Fibroblast of pulmonary artery (primary cell): ENCODE results near the gene ATXN7L3.
A peak's percentile ranks its signal among the peaks of the same experiment; 100 is the strongest.

ENCODE experiments used
- DNase-seq: peaks from one replicate; pipeline ENCODE4 v3.0.0-alpha.2; 2010; ENCODE audit warnings: low read depth
- H3K4me3 ChIP-seq: replicated peaks from 2 replicates; pipeline ENCODE4 v1.5.1; 2011; ENCODE audit warnings: low read depth, mild to moderate bottlenecking, control low read depth, low read length, moderate library complexity
- TF ChIP-seq, protein P1 (sequence below): IDR thresholded peaks from 2 replicates; pipeline ENCODE4 v1.5.1; 2011; ENCODE audit warnings: mild to moderate bottlenecking, control low read depth, low read length, inconsistent platforms; ENCODE audit errors: missing control alignments

The ATXN7L3 gene

DNA sequence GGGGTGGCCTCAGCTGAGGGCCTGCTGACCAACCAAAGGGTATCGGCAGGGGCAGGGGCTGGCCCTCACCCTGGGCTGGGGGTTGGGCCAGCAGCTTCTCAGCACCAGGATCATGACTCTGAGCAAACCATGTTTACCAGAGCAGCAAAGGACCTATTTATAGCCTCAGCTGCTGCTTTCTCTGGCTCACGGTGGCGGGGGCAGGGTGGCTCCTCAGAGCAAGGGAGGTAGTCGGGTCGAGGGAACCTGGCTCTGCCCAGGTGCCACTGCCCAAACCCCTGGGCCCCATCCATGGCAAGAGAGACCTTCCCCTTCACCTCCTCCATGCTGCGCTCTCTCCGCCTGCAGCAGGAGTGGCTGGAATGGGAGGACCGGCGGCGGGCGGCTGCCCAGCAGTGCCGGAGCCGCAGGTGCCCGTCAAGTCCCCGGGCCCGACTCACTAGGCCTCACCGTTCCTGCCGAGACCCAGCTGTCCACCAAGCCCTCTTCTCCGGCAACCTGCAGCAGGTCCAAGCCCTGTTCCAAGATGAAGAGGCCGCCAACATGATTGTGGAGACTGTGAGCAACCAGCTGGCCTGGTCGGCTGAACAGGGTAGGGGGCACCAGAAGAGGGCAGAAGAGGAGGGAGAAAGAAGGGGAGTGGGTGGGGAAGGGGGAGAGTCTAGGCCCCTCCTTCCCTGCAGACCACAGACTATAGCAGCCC, 29.0 kb downstream of the ATXN7L3 start, which contains the start of gene ASB16:
Gene ASB16 (plus strand): TSS at position 206 of the 703 bp plus-strand sequence. CDS start 86 bp downstream, at position 292.
- no peak within 1 kb of the TSS for H3K4me3 ChIP-seq
- TF ChIP-seq, protein P1, sequence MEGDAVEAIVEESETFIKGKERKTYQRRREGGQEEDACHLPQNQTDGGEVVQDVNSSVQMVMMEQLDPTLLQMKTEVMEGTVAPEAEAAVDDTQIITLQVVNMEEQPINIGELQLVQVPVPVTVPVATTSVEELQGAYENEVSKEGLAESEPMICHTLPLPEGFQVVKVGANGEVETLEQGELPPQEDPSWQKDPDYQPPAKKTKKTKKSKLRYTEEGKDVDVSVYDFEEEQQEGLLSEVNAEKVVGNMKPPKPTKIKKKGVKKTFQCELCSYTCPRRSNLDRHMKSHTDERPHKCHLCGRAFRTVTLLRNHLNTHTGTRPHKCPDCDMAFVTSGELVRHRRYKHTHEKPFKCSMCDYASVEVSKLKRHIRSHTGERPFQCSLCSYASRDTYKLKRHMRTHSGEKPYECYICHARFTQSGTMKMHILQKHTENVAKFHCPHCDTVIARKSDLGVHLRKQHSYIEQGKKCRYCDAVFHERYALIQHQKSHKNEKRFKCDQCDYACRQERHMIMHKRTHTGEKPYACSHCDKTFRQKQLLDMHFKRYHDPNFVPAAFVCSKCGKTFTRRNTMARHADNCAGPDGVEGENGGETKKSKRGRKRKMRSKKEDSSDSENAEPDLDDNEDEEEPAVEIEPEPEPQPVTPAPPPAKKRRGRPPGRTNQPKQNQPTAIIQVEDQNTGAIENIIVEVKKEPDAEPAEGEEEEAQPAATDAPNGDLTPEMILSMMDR = no peak

DNA sequence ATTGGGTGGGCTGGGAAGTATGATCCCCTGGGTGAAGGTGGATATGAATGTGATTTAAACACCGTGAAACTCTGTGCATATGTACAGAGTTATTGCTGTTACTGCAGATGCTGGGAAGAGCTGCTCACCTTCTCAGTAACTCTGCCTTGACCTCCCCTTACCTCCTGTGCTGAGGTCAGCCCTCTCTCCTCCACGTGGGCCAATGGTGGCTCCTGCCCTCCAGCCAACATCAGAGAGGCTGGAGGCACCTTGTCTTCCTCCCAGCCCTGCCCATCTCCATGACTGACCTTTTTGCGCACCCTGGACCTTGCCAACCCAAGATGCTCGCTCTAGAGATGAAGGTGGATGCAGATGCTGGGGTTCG, 29.6 kb downstream of the ATXN7L3 start:
- no peak overlapping the region for H3K4me3 ChIP-seq
- no peak for DNase-seq

More for the DNA sequence above, 29.0 kb downstream of the ATXN7L3 start, which contains the start of gene ASB16:
- DNase-seq = no peak

DNA sequence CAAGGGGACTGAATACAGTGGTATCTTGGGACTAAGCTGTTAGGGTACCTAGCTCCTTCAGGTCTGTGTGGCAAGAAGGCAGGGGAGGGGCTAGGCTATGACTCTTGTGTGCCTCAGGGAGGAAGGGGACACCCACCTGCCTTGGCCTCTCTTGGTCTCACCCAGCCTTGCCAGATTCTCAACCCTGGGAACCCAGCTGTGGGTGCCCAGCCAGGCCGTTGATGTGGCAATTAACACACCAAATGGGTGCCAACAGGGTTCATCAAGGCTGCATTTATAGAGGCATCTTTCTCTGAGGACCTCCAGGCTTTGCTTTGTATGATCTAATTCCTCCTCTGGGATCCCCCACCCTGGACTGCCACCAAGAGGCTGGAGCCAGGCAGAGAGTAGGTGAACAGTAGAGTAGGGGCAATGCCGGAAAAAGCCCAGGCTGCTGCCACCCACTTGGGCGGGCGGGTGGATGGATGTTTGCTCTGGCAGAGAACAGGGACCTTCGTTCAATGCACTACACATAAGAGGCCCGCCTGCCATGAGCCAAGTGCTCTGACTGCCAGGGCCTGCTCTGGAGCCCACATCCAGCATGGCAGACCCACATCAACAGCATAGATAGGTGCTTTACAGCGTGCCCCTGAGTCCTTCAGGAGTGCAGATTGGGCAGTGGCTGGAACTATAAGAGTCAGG, 32.4 kb downstream of the ATXN7L3 start:
- TF ChIP-seq, protein P1 = no peak

More for the DNA sequence above, 29.6 kb downstream of the ATXN7L3 start:
- TF ChIP-seq, protein P1 = no peak

DNA sequence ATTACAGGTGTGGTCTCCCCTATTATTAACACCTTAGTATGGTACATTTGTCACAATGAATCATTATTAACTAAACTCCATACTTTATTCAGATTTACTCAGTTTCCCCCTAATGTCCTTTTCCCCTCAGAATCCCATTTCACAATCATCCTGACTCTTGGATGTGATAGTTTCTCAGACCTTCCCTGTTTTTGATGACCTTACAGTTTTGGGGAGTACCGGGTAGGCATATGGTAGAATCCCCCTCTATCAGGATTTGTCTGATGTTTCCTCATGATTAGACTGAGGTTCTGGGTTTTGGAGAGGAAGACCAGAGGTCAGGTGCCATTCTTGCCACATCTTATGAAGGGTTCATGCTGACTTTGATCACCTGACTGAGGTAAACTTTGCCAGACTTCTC, 35.2 kb downstream of the ATXN7L3 start:
- DNase-seq = no peak
- TF ChIP-seq, protein P1 = no peak
- no peak overlapping the region for H3K4me3 ChIP-seq

More for the DNA sequence above, 32.4 kb downstream of the ATXN7L3 start:
- no peak for DNase-seq
- no peak overlapping the region for H3K4me3 ChIP-seq

DNA sequence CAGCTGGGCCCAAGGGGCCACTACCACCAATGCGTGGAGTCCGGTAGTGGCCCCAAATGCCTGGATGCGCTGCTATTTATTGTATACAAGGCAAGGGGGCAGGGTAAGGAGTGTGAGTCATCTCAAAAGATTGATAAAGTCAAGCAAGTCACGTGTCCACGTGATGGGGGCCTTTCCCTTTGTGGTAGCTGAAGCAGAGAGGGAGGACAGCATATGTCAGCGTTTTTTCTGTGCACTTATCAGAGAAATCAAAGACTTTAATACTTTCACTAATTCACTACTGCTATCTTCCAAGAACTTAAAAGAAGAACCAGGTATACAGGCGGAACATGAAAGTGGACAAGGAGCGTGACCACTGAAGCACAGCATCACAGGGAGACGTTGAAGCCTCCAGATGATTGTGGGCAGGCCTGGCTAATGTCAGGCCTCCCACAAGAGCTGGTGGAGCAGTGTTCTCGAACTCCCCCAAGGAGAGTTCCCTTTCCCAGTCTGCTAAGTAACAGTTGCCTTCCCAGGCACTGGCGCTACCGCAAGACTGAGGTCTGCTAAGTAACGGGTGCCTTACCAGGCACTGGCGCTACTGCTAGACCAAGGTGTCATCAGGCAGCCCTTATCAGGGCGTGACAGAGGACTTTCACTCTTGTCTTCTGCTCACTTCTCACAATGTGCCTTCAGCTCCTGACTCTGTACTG, 40.0 kb downstream of the ATXN7L3 start:
- TF ChIP-seq, protein P1 = no peak
- H3K4me3 ChIP-seq = no peak overlapping the region
- DNase-seq = peak; percentile 46

DNA sequence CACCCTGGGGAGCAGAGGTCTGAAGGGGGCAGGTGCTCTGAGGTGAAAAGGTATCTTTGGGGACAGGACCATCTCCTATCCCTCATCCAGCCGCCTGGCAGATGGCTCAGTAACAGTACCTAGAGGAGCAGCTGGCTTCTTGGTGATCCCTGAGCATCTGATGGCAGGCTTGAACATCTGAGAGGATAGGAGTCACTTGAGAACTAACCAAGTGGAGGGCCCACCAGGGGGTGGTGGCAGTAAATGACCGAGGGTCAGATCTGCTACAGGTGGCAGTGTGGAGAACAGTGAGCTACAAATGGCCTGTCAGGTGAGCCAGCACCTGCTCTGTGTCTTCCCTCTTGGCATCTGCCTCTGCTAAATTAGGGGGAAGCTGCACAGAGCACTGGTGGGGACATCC, 44.2 kb downstream of the ATXN7L3 start:
- TF ChIP-seq, protein P1 = no peak
- no peak overlapping the region for H3K4me3 ChIP-seq
- no peak for DNase-seq
